Gastrocnemius medialis (tissue), 4 donors: ENCODE data around the gene MAGI1.

Experiments used
- CTCF ChIP-seq, 5 experiments: fragments of 450-650 bp in 3 of 5; fragments of 200-600 bp in 2 of 5; sonication (generic) in 2 of 5; IDR thresholded peaks in 4 of 5; conservative IDR thresholded peaks in 1 of 5; 1 replicate in 4 of 5; 2 replicates in 1 of 5; pipeline ENCODE4 v1.5.1; 2016 to 2019; ENCODE audit warnings: antibody characterized with exemption in 5 of 5, mild to moderate bottlenecking in 3 of 5, moderate library complexity in 3 of 5
- POLR2A ChIP-seq, 2 donors: fragments of 450-650 bp; IDR thresholded peaks; one replicate each; pipeline ENCODE4 v1.6.1; 2017; ENCODE audit warnings: antibody characterized with exemption in 2 of 2, mild to moderate bottlenecking in 2 of 2, moderate library complexity in 2 of 2

- TF ChIP-seq CTCF (IDR thresholded peaks at IDR 0.05 in 4 of 5, conservative IDR thresholded peaks at IDR 0.05 in 1 of 5) (no peak), POLR2A (IDR thresholded peaks at IDR 0.05) (no peak)
Measured at GRCh38 chr3:65356331-65357248, 682.1 kb downstream of the MAGI1 start.
